ENCODE data around the gene SV2C.
"Not testable (repeated sequence)": the region's sequence is repeated elsewhere in the genome, so short reads cannot be mapped to it uniquely, and the experiment has no call there.

The SV2C gene

DNA sequence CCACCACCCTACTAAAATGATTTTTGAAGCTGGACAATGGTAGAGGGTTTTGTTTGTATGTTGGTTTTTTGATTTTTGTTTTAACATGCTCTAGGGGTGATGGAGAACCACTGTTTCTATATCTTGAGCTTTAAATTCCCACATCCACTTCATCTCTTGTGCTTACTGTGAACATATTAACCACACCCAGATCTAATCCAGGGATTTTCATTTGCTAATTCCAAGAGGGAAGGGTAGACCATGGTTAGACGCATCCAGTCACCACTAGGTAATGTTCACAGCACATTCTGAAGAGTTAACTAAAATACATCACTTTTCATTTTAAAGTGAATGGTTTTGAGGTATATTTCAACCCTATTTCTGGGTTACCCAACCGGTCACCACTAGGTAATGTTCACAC, 283.4 kb downstream of the SV2C start:
- DNase-seq (ENCODE audit: extremely low spot score, insufficient read length, low read depth) (no peak), FAIRE-seq (no peak)

DNA sequence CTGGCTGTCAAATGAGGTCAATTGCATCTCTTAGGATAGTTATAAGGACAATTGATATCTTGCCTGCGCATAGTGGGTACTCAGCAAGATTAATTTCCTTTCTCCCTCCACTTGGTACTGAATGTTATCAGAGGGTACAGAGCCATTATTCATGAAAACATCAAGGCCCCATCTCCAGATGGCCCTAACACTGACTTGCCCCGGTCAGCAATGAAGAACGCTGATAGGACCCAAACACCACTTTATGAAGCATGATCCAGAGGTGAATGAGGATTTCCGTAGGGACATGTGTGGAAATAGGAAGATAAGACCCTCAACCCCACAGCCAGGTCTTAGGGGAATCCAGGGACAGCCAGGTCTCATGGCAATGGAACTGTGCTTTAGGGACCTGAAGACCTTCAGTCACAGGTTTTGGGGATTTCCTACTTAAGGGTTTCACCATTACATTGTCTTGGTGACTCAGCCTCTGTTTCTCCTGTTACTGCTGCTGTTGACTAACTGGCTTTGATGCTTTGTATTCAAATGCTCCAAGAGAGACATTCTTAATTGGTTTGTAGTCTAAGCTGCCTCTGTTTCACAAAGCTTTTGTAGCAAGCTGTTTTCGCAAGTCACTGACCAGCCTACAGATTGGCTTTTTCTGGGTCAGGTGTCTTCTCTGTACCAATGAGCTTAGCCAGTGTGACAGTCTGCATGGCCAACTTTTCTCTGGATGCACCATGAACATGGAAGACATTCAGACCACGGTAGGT, 284.6 kb downstream of the SV2C start:
- FAIRE-seq (no peak), DNase-seq (ENCODE audit: extremely low spot score, insufficient read length, low read depth) (no peak)

DNA sequence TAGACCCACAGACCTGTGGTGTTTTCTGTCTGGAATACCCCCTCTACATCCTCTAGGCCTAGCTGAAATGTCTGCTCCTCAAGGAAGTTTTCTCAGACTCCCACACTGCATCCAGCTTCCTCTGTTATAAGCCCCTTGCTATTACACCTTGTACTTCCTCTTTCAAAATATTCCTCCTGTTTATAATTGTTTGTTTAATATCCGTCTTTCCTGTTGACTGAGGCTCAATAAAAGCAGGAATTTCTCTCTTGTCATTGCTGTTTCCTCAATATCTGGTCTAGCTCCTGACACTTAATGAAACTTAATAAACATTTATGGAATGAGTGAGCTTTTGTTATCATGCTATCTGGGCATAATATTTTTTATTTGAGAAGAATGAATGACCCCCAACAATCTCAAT, 285.8 kb downstream of the SV2C start:
- DNase-seq (ENCODE audit: extremely low spot score, insufficient read length, low read depth) (no peak), FAIRE-seq (no peak)

DNA sequence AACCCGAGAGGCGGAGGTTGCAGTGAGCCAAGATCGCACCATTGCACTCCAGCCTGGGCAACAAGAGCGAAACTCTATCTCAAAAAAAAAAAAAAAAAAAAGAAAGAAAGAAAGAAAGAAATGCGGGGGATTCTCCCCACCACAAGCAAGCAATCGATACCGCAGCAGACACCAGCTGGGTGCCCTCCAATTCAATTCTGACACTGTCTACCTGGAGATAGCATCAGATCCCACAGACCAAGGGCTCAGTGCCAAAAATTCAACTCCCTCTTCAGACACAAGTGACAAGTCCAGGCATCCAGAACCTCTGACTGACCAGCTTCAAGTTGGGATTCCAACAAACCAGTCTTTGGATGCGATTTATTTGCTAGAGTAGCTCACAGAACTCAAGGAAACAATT, 286.5 kb downstream of the SV2C start:
- DNase-seq (ENCODE audit: extremely low spot score, insufficient read length, low read depth); FAIRE-seq: not testable (repeated sequence)

DNA sequence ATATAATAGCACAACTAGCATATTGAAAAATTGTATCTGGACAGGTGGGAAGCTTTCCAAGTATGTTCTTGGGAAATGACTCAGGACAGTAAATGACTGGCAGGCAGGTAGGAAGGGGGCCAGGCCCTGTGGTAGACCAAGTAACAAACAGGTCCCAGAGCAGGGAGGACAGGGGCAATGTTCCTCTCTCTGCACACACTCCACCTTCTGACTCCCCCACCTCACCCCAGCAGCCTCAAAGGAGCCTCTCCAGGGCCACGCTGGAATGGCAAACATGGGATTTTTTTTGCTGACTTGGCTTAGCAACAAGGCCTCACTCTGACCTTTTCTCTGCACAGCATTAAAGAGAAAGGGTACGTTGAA, 288.8 kb downstream of the SV2C start:
- FAIRE-seq (no peak), DNase-seq (ENCODE audit: extremely low spot score, insufficient read length, low read depth) (no peak)

DNA sequence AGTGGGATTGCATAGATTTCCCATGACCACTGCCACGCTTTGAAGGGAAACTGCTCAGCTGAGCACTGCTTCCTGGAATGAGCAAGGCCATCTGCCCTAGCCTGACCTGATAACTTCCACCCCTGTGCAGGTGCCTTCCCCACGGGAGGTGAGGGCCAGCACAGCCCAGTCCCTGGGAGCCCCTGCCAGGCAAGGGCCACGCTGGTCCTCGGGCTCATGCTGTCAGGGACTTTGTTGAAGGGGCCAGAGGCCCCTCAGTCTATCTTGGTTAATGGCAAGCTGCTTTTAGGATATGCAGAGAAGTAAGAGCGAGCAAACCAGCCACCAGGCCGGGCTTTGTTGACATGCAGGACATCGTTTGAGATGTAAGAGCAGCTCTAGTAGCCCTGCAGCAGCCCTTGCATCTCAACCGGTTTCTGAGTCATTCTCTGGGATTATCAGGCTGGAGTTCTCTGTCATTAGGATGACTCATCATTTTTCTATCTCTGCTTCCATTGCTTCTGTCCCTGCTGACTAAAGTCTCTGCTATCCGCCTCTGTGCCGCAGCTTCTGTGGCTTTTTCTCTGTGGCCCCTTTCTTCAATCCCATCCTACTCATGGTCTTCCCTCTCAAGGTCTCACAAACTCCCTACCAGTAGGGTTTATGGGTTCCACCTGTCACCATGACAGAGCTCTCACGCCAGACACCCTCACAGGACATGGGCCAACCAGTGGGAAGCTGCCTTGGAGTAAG, 289.3 kb downstream of the SV2C start:
- DNase-seq (ENCODE audit: extremely low spot score, insufficient read length, low read depth) (no peak), FAIRE-seq (no peak)

DNA sequence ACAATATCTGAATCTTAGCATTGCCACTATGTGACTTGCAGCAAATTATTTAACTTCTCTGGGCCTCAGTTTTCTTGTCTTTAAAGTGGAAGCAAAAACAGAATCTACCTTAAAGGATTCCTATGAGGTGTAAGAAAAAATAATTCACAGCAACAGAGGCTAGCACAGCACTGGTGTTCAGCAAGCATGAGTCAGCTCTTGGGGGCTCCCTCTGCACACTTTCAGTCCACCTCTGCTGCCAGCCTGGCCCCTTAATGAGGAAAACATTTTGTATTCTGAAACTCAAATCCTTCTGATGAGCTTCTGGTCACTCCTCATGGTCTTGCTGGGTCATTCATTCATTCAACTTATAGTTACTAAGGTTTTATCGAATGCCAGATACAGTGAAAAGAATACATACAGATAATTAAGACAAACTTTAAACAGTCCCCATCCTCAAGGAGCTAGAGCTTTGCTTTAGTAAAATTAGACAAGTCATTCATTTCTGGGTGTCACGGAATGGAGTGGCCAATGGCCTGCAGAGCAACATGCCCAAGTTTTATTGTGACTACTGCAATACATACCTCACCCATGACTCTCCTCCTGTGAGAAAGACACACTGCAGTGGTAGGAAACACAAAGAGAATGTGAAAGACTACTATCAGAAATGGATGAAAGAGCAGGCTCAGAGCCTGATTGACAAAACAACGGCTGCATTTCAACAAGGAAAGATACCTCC, 293.1 kb downstream of the SV2C start:
- DNase-seq (ENCODE audit: extremely low spot score, insufficient read length, low read depth): no peak
- FAIRE-seq: no peak

DNA sequence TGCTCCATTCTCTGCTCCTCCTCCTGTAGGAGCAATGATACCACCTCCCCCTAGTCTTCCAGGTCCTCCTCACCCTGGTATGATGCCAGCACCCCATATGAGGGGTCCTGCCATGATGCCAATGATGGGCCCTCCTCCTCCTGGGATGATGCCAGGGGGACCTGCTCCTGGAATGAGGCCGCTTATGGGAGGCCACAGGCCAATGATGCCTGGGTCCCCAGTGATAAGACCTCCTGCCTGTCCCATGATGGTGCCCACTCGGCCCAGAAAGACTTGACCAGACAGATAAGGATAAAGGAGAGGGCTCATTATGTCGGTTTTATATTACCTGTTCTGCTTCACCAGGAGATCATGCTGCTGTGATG, 293.7 kb downstream of the SV2C start:
- DNase-seq (ENCODE audit: extremely low spot score, insufficient read length, low read depth): no peak
- no peak for FAIRE-seq

DNA sequence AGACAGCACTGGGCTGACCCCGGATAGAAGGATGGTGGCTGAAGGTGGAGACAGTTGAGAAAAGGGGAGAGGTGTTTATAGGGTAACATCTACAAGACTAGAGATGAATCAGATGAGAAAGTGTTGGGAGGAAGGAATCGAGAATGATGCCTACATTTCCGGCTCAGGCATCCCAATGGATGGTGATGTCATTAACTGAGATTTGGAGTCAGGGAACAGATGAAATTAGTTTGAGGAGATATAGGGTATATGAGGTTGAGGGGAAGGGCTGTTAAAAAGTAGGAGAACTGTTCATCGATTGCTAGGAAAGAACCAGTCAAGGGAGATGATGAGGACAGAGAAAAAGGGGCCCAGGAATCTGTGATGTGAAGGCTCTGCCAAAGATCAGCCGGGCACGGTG, 295.2 kb downstream of the SV2C start:
- FAIRE-seq: no peak

DNA sequence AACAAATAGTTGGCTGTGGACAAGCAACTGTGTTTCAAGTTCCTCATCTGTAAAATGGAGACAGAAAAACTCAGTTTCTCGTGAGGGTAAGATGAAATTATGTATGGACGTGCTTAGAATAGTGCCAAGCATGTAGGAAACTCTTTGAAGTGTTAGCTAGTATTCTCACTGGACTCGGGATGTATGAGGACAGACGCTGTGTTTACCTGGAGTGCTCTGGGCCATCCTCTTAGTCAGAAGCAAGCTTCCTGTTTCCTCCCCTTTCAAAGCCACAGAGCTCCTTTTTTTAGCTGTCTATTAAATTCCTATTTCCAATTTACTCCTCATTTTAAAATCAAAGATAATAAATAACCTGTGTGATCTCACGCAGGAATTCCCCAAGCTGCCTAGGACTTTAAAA, 296.1 kb downstream of the SV2C start:
- DNase-seq (ENCODE audit: extremely low spot score, insufficient read length, low read depth) (no peak), FAIRE-seq (no peak)

More for the DNA sequence above, 295.2 kb downstream of the SV2C start:
- DNase-seq (ENCODE audit: extremely low spot score, insufficient read length, low read depth): no peak

DNA sequence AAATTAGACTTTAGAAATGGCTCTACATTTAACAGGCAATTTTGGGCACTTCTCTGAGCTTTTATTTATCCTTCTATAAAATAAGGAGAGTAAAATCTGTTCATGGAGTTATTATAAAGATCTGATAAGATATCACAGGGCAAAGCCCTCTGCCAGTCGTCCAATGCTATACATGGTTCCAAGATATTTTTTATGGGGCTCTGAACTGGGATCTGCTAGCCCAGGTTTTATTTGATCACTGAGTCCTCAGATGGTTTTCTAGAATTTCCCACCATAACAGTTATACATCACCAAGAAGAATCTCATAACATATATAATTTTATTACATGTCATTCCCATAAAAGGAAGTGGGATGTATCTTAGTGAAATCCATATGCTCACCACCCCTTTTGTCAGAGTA, 296.7 kb downstream of the SV2C start:
- FAIRE-seq (no peak), DNase-seq (ENCODE audit: extremely low spot score, insufficient read length, low read depth) (no peak)

DNA sequence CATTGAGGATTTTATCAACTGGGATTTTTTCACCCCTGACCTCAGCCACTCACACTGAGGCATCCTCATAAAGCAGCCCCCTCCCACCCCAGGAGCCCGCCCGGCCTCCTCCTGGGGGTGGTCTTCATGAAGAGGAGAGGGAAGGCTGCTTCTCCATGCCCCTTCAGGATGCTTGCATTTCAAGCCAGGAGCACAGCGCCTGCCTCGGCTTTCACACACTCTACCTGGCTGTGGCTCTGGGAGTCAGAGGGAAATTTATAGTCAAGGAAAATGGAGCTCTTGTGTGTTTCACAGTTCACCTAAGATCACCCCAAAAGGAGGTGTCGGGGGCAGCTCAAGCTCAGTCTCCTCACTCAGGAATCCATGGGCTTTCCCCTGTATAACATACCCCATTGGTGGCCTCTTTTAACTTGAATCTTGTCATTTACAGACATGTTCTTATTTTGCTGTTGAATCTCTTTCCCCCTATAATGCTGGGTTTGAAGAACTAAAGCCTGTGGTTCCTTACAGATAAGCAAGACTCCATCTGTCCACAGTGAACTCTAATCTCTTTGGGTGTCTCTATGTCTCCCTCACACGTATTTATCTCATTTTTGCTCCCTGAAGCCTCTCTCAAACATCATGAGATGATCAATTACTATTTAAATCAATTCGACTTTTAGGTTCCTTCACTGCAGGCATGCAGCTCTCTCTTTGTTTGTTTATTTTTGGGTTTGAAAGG, 297.3 kb downstream of the SV2C start:
- DNase-seq (ENCODE audit: extremely low spot score, insufficient read length, low read depth): no peak
- no peak for FAIRE-seq

DNA sequence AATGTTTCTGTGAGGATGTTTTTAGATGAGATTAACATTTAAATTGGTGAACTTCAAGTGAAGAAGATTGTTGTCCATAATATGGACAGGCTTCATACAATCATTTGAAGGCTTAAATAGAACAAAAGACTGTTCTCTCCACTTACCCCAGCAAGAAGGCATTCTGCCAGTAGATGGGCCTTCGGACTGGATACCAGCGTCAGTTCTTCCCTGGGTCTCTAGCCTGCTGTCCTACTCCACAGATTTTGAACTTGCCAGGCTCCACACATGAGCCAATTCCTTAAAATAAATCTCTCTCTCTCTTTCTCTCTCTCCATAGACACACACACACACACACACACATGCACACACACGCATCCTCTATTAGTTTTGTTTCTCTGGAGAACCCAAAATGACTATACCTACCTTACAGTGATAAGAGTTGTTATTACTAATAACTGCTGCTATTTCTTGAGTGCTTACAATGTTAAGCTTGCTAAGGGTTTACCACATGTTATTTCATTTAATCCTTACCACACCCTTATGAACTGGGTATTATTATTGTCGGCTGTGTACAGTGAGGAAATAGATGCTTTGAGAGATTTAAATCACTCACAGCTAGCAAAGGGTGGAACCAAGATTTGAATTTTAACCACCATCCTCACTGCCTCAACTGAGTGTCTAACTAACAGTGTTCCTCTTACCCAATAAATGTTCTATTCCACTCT, 300.1 kb downstream of the SV2C start:
- FAIRE-seq (no peak), DNase-seq (ENCODE audit: extremely low spot score, insufficient read length, low read depth) (no peak)

DNA sequence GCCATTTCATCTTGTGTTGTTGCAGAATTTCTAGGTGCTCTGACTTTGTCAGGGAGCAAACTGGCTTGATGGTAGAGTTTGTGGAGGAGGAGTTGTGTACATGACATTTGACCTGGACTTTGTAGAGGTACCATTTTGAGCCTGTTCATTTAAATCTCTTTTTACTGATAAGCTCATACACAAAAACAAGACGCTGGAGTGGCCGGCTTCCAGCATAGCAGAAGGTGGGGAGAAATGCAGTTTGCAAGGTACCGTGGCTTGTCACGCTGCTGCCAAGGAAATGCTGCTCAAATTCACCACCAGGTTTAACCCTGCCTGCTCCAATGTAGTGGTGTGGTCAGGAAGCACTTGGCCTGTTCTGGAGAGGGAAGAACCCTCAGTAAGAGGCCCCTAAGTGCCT, 301.0 kb downstream of the SV2C start:
- FAIRE-seq (no peak), DNase-seq (ENCODE audit: extremely low spot score, insufficient read length, low read depth) (no peak)

DNA sequence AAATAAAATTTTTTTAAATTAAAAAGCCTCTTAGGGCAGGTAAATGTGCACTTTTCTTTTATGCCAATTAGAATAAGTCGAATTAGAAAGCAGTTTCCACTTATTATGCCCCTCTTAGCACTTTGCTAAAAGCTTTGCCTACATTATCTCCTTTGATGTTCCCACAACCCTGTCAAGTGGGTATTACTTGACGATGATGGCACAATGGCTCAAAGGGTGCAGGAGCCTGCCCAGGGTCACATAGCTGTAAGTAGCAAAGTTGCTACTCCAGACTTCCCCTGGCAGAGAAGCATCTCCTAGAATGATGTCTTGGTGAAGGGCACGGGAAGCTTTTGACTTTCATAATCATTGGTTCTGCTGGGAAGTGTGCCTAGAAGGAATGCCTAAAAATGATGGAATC, 301.5 kb downstream of the SV2C start:
- DNase-seq (ENCODE audit: extremely low spot score, insufficient read length, low read depth): no peak
- FAIRE-seq: no peak

DNA sequence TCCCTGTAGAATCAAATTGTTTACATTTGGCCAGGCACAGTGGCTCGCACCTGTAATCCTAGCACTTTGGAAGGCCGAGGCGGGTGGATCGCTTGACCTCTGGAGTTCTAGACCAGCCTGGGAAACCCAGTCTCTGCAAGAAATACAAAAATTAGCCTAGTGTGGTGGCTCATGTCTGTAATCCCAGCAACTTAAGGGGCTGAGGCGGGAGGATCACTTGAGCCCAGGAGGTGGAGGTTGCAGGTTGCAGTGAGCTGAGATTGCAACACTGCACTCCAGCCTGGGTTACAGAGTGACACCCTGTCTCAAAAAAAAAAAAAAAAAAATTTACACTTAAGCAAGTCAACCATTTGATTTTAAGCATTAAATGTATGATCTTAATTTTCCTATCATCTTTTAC, 302.4 kb downstream of the SV2C start:
- DNase-seq (ENCODE audit: extremely low spot score, insufficient read length, low read depth) (no peak), FAIRE-seq (no peak)

DNA sequence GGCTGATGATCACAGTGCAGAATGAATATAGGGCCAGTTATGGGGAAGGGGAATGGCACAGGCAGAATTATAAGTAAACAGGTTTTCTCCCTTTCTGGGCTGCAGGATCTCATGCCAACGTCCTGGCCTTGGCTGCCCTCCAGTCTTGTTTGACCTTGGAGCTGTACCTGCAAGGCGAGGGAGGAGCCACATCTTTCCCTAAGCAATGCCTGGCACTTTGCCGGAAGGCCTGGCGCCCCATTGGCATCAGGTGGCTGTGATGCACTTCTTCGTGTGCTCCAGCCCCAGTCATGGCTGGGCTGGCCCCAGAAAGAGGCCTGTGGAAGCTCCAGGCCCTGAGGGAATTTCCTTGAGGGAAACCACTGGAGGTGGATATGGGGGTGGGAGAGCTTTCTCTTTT, 303.2 kb downstream of the SV2C start:
- no peak for DNase-seq (ENCODE audit: extremely low spot score, insufficient read length, low read depth)
- no peak for FAIRE-seq

DNA sequence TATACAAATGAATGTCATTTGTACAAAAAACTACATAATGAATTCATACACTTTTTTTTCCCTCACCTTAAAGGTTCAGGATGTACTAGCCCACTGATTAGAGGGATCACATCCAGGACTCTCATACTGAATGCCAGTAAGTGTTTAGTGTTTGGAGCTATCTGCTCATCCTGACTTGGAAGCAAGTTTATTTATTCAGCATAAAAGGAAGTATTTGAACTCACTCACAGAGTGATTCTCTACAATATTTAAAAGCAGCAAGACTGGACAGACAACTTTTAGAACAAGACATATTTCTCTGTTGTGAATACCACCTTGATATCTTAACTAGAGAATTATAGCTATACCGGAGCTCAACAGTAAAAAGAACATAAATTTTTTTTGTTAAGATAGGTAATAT, 305.1 kb downstream of the SV2C start:
- no peak for DNase-seq (ENCODE audit: extremely low spot score, insufficient read length, low read depth)

DNA sequence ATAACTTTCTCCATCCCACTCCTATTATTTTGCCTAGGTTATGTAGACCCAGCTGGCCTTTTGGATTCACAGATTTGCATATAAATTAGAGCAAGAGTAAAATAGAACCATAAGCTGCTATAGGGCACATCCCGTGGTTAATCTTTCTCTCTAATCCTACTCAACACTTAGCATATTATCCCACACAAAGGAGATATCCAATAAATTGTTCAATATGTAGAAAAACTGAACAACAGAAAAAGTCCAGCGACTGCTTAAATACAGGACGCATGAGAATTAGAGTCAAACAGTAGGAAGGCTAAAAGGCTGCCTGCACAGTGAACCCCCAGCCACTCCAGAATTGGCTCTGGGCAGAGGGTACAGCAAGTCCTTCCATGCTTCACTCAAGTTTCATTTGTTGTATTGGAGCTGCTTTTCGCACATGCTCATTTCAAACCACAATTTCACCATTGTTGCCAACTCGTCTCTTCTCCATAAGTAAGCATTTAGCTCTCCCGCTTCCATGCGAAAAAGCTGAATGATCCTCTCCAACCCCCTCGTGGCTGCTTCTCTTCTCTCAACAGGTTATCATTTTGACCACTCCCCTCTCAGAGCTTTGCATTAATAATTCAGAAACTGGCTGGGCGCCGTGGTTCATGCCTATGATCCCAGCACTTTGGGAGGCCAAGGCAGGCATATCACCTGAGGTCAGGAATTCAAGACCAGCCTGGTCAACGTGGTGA, 305.8 kb downstream of the SV2C start:
- DNase-seq (ENCODE audit: extremely low spot score, insufficient read length, low read depth): no peak
- no peak for FAIRE-seq

More for the DNA sequence above, 305.1 kb downstream of the SV2C start:
- FAIRE-seq: no peak

All from GM18507 (cell line).